Measurements from ENCODE around the gene SLC24A4.
"Not testable (repeated sequence)": the region's sequence is repeated elsewhere in the genome, so short reads cannot be mapped to it uniquely, and the experiment has no call there.

The SLC24A4 gene

DNA sequence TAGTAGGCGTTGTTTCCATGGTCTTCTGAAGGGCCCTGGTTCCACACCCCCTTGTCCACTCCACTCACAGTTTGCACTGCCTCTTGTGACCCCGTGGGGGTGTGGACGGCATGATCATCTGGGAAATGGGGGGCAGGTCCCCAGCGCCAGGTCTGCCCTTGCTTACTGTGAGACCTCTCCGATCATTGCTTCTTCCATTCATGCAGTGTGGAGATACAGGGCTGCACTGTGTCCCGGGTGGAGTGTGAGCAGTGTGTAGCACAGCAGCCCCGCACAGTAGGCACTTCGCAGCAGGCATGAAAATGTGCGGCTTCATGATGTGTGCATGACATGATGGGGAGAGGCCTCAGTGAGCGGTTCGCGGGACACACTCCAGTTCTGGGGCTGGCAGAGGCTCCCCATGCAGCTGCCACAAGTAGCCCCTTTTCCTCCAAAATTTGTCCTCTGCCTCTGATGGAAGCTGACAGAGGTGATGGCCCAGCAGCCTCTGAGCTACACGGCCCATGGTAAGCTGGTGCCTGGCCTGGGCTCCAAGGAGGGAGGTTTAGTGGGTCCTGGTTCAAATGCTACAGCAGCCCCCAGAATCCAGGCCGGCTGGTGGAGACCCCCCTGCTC is 205.6 kb downstream of the SLC24A4 start:
- DNase-seq = no peak

DNA sequence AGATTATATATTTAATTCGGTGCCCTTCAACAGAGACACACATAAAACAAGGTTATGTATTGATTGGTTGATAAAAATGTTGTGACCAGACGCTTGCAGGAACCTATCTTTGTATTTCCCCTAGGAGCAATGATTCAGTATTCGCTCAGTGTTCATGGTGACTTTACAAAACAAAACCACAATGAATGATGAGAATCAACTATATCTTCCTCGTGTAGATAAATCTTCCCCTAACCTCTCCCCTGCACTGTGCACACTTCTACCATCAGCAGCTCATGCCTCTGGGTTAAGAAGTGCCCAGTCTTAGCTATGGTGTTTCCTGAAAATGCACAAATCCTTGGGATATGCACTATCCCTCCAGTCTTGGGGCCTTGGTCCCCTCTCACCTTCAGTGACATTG is 206.9 kb downstream of the SLC24A4 start:
- no peak for DNase-seq

DNA sequence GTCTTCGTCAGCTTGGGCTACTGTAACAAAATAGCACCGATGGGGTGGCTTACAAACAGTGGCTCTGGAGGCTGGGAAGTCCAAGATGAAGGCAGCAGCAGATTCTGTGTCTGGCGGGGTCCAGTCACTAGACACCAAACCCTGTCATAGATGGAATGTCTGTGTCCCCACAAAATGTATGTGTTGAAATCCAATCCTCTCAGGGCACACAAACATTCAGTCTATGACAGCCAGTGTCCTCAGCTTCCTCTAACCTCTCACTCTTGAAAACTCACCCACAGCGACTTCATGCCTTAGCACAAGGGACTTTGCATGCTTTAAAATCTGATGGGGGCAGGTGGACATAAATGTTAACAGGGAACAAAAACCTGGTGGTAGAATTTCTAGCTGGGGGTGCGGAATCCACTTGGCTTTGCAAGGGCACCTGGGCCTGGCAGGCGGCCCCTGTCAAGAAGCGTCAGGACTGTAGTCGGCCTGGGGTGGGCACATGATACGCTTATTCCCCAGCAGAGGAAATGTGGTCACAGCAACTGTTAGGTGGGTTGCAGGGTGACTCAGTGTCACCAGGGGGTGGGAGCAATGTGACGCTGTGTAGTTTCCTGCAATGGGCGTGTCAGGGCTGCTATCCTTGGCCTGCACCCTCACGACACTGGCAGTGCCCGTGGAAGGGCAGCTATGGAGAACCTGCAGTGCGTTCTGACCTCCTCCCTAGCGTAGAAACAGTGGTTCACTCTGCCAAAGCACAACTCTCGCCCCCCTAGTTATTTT is 208.3 kb downstream of the SLC24A4 start:
- no peak for DNase-seq

DNA sequence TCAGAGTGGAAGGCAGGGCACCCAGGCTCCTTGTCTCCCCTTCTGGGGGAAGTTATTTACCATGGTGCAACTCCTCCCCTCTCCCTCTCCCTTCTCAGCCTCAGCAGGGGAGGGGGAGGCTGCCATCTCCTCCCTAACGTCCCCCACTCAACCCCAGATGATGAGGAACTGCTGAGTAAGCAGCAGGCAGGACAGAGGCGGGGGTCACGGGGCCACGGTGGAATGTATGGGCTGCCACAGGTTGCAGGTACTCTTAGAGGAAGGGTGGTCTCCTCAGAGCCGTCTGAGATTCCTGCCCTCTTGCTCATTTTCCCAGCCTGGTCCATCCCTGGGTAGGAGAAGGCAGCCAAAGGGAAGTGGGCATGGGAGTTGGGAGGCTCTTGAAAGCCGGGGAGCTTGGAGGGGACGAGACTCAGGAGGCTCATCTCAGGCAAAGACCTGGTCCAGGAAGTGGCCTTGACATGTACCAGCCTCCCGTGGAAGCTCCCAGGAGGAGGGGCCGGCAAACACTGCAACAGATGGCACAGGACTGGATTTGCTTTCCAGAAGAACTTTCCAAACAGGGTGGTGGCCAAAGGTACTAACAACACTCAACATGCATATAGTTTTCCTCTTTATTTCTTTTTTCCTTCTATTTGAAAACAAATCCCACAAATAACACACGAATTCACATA is 209.7 kb downstream of the SLC24A4 start:
- no peak for DNase-seq

DNA sequence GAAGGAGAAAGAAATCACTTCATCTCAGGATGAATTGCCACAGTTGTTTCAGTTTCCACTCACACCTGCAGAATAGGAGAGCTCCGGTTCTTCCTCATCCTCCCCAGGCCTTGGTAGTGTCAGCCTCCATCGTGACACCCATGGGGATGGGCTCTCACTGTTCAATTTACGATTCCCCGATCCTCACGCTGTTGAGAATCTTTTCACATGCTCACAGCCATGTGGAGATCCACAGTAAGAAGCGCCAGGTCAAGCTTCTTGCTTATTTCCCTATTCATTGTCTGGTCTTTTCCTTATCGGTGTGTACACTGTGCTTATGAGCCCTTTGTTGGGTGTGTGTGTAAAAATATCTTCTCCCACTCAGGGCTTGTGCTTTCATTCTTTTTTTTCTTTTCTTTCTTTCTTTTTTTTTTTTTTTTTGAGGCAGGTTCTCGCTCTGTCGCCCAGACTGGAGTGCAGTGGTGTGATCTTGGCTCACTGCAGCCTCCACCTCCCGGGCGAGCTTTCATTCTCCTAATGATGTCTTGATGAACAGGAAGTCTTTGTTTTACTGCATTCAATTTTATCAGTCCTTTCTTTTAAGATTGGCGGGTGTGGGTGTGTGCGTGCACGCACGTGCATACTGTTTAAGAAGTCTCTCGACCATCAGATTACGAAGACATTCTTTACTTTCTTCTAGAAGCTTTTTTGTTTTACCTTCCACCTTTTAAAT is 212.1 kb downstream of the SLC24A4 start:
- no peak for DNase-seq

DNA sequence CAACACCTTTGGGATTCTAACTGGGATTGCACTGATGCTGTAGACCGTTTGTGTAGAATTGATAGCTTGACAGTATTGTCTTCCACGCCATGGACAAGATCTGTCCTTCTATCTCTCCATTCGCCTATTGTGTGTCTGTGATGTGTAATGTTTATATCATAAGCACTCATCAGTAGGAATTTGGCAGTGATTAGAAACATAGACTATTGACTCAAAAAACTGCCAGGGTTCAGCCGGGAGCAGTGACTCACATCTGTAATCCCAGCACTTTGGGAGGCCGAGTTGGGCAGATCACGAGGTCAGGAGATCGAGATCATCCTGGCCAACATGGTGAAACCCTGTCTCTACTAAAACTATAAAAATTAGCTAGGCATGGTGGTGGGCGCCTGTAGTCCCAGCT is 213.3 kb downstream of the SLC24A4 start:
- DNase-seq = not testable (repeated sequence)

DNA sequence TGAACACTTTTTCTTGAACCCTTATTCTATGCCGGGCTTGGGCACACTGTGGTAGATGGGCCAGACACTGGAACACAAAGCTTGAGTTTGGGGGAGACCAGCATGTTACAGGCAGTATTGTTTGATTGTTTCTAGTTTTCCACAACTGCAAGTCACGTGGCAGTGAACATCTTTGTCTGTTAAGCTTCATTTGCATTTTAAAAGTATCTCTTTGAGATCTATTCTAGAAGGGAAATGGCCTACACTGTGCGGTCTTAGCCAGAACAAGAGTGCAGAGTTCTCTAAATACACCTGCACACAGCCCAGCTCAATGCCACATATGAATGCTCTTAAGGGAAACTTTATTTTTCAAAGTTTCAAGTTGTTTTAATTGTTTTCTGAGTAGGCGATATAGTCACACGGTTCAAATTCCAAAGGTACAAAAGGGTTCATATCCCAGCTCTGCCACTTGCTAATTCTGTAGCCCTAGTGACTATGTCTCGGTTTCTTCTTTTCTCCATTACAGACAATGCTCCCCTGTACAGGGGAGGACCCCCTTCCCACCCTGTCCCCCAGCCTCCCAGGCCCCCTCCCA is 215.5 kb downstream of the SLC24A4 start:
- DNase-seq = no peak

DNA sequence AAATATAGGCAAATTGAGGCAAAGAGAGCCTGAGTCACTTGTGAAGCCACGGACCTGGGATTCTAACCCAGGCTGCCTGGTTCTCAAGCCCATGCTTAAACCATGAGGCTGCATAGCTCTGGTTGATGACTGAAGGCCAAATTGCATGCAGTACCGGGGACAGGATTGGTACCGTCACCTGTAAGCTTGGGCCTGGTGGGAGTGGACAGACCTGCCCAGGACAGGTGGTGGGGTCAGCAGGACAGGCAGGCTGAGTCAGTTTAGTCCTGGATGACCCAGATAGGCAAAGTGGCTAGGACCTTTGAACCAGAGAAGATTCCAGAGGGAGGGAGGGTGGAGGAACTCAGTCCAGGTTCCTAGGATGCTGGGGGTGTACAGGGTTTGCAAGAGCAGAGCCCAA is 216.5 kb downstream of the SLC24A4 start:
- DNase-seq = no peak

DNA sequence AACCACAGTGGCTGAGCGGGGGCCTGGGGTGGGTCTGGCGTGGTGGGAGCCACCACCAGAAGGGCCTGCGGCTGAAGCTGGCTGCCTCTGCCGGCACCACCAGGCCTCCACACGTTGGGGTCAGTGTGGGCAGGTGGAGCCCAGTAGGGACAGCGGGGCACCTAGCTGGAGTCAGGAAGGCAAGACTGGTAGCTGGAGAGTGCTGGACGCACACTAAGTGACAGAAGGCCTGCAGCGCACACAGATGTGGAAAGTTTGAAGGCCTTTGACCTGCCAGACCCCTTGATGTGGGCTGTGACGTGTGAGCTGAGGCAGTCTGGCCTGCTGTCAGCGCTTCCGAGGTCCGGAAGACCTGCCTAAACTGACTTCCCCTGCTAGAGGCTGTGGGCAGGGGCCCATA is 216.9 kb downstream of the SLC24A4 start:
- DNase-seq = no peak

DNA sequence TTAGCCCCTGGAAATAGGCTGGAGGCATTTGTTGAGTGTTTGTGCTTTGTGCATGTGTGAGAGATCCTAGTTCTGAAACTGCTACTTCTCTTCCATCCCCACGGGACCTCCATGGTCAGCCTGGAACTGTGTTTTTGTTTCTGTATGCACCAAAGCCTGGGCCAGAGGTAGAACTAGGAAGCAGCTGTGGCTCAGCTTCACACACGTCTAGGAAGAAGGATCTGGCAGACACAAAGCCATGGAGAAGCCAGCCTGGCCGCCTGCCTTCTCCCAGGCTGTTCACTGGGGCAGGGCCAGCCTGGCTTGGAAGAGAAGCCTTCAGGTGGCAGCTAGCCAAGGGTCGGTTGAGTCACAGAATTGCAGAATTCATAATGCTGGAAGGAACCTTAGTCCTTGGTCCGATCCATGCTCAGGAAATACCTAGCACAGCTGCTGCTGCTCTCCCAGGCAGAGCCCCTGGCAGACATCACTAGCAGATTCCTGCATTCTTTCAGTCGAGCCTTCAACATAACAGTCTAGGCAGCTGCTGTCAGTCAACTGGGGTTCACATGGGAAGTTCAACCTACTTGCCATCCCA is 217.6 kb downstream of the SLC24A4 start:
- no peak for DNase-seq

DNA sequence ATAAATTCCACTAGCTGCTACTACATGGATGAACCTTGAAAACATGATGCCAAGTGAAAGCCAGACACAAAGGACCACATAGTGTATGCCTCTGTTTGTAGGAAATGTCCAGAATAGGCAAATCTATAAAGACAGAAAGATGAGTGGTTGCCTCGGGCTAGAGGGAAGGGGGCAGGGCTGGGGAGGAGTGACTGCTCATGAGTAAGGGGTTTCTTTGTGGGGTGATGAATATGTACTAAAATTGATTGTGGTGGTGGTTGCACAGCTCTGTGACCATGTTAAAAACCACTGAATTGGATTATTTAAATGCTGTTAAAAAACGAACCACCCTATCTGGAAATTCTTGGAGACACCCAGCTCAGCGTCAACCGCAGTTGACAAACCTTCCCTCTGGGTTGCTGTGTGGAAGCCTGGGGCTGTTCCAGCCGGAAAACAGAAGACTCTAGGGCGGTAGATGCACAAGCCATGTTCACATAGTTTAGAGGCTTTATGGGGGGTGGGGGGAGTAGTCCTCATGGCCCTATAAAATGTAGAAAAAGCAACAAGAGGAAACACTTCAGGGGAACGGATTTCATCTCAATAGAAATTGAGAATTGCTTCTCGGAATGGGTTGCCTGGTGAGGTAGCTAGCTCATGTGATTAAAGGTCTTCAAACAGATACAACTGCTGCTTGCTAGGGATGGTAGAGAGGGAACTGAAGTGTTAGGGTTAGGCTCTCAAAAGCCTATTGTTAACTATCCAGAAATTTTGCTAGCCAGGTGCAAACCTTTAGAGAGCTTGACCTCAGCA is 220.0 kb downstream of the SLC24A4 start:
- DNase-seq = no peak

DNA sequence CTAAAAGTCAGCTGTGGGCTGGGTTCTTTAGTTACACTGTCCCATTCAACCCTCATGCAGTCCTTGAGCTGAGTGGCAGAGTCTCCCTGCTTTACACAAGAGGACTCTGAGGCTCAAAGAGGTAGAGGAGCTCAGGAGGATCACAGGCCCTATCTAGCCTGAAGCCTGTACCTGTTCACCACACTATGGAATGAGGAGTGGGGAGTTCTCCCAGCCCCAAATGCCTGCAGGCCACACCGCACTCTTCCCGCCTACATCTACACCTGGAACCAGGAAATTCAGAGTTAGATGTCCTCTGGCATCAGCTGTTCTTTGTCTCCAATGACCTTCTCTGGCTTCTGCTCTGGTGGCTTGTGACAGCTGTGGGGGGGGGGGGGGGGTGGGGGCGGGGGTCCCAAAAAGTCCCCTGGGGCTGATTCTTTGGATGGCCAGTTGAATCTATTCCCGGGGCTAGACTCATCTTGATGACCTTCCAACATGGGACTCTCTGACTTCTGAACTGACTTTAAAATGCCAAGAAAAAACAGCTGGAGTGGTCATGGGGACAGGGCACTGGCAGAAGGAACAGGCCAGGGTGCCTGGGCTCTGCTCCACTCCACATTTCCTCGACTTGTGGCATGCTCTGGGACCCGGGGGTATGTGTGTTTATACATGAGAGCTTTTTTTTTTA is 221.2 kb downstream of the SLC24A4 start:
- no peak for DNase-seq

DNA sequence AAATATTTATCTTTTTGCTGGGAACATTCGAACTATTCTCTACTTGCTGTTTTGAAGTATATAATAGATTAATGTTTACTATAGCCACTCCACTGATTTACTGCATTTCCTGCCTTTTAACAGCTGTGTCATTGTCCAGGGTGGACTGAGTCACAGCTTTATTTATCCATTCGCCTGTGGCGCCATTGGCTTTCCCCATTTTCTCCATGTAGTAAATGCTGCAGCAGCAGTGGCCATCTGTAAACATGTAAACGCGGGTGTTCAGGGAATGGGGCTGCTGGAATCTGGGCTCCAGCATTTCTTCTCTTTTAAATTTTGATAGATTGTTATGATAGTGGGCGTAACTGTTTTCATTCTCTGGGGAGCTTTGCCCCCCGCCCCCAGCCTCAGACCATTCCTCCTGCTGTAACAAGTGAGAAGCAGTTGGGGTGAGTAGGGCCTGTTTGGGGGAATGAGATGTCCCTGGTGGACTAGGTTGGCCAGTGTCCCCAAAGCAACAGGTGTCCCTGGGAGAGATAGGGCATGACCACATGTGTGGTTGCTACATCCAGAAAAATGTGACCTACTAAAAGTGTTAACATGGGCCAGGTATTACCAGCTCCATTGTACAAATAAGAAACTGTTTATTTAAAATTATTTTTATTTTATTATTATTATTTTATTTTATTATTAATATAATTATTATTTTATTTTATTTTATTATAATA is 223.5 kb downstream of the SLC24A4 start:
- no peak for DNase-seq

DNA sequence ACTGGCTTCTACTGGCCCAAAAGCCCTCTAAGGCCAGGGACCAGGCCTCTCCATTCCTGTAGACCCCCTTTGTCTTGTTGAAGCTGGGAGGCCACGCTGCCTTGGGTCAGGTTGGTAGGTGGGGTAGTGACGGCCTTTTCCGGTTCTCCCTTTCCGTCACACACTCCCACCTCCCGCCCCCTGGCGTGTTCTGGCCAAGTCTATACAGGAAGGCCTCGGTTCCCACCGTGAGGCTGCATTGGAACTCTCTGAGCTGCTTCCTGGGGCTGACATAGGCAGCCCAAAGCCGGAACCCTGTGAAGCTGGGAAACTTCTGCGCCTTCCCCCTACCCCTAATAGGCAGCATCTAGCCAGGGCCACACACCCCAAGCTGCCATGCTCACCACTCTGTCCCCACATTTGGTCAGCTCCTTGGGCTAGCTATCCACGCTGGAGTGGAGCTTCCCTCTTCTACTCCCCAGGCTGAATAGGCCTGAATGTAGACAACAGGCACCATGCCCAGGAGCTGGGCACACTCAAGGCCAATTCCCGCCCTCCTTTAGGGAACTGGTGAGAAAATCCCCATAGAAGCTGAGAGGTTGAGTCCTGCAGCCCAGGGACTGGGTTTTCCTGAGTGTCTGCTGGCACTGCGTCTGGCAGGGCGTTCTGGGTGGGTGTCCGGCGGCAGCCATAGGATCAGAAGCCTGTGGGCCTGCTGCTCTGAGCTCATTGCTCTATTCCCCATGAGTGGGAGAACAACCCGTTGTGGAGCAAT is 226.3 kb downstream of the SLC24A4 start:
- no peak for DNase-seq

DNA sequence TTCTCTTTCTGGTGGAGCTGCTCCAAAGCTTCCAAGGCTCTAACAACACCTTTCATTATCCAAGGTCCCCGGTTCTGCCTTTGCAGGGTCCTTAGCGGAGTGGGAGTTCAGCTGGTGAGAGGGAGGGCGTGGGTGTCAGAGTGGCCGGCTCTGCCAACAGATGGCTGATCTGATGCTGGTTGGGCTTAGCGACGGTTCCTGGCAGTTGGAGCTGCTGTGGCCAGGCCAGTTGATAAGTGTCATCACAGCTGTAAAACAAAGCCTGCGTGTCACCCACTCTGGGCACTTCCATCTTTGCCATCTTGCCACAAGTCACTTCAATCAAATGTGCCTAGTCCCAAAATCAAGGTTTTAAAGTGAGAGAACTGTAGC is 226.9 kb downstream of the SLC24A4 start:
- DNase-seq = no peak

Measured in activated CD4-positive, CD25-positive, alpha-beta regulatory T cell (primary cell).